GM12872 (cell line): ENCODE data around the gene USP34.

Experiments used
- CTCF ChIP-seq: IDR thresholded peaks from 3 replicates; pipeline ENCODE4 v1.5.1; 2011; ENCODE audit warnings: low read depth, mild to moderate bottlenecking, low read length, moderate library complexity; ENCODE audit not compliant: insufficient read depth

USP34 gene

GRCh38 chr2:61398413-61398812 lies 72.5 kb downstream of the USP34 start:
- no peak for TF ChIP-seq CTCF

- TF ChIP-seq CTCF = no peak; the same call in 2 of the 3 replicates
Observed at GRCh38 chr2:61396005-61396404, 74.9 kb downstream of the USP34 start.

DNA sequence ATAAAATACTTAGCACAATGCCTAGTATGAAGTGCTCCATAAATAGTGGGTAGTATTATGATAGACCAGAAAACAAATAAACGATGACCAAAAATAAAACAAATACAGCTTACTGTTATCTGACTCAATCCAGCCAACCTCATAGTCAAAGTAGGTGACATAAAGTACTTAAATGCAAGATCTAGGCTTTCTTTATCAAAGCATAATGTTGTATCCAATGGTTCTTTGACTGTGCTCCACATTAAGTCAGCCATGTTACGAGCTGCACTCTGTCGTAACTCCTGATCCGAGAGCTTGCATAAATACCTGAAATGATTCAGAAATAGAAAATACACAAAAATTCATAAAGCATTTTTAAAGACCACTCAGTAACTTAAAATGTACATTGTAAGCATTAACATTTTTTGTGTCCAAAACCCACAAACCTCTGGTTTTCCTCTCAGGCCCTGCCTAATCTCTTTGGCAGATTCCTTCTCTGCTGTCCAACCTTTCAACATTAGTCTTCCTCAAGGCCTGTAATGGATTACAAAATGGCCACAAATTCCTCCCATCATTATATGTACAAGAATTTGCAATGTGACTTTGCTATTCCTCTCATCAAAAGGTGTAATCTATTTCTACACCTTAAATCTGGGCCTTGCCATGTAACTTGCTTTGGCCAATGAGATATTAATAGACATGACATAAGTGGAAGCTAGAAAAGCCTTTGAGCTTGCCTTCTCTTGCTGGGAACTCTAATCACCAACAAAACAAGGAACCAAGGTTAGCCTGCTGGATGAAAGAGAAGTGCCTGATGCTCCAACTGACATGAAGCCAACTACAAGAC lies 90.6 kb downstream of the USP34 start:
- TF ChIP-seq CTCF = no peak

- no peak for TF ChIP-seq CTCF
Observed at GRCh38 chr2:61379521-61379920, 91.4 kb downstream of the USP34 start.

DNA sequence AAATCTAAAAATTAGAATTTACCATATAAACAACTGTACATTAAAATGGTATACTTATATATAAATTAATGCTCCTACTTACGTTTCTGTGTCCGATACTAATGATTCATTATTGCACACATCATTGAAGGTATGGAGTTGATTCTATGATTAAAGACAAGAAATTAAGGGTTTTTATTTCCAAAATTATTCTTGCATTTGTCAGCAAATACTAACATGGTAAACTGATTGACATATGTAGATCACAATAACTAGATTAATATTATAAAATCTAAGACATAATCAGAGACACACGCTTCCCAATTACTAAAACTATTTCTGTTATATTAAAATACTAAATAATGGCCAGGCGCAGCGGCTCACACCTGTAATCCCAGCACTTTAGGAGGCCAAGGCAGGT lies 92.6 kb downstream of the USP34 start:
- TF ChIP-seq CTCF = no peak

DNA sequence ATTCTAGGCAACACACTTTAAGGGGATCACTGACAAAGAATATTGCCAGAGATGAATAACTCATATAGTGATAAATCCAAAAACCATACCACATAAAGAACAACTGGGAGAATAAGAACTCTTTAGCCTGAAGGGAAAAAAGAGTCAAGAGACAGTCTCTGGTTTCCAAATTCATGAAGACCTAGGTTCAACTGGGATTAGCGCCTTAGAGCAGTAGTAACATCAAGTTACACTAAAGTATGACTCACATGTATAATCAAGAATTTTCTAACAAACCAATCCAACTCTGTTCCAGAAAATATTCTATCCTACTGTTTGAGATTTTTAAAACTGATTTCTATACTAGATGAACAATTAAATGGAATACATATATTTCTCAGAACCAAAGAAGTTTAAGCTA lies 93.8 kb downstream of the USP34 start:
- TF ChIP-seq CTCF = no peak

GRCh38 chr2:61376211-61376610 lies 94.7 kb downstream of the USP34 start:
- no peak for TF ChIP-seq CTCF
